Mesenchymal stem cell (in vitro differentiated cells and primary cell): ENCODE results near the gene SACM1L.

Source experiments
- DNase-seq: peaks from one replicate; pipeline ENCODE4 v3.0.0-alpha.2; 2013
- H2AFZ ChIP-seq: one replicate; pipeline ENCODE4 v1.6.1; 2013; ENCODE audit warnings: low read depth, mild to moderate bottlenecking, control low read depth, inconsistent platforms, low read length, moderate library complexity
- H2AK5ac ChIP-seq: 2 replicates; pipeline ENCODE4 v1.6.1; 2013; ENCODE audit warnings: low read length, moderate library complexity, mild to moderate bottlenecking, inconsistent platforms; ENCODE audit not compliant: severe bottlenecking
- H2BK120ac ChIP-seq: one replicate; pipeline ENCODE4 v1.6.1; 2013; ENCODE audit warnings: low read depth, mild to moderate bottlenecking, inconsistent platforms, low read length, moderate library complexity
- H2BK12ac ChIP-seq, 2 experiments: one replicate each; pipeline ENCODE4 v1.6.1; 2013; ENCODE audit warnings: inconsistent platforms in 2 of 2, low read length in 2 of 2, mild to moderate bottlenecking in 2 of 2, moderate library complexity in 2 of 2, control low read depth in 1 of 2
- H2BK15ac ChIP-seq: one replicate; pipeline ENCODE4 v1.6.1; 2013; ENCODE audit warnings: mild to moderate bottlenecking, low read depth, inconsistent platforms; ENCODE audit not compliant: poor library complexity, severe bottlenecking
- H2BK5ac ChIP-seq: 2 replicates; pipeline ENCODE4 v1.6.1; 2013; ENCODE audit warnings: low read depth, mild to moderate bottlenecking, low read length, control low read depth, inconsistent platforms; ENCODE audit not compliant: poor library complexity, severe bottlenecking
- H3K14ac ChIP-seq, 2 experiments: one replicate each; pipeline ENCODE4 v1.6.1; 2013; ENCODE audit warnings: inconsistent platforms in 2 of 2, low read length in 2 of 2, control low read depth in 1 of 2, mild to moderate bottlenecking in 1 of 2, moderate library complexity in 1 of 2
- H3K18ac ChIP-seq, 2 experiments: one replicate each; pipeline ENCODE4 v1.6.1; 2013; ENCODE audit warnings: inconsistent platforms in 2 of 2, low read length in 2 of 2, control low read depth in 1 of 2, low read depth in 1 of 2, mild to moderate bottlenecking in 1 of 2
- H3K23ac ChIP-seq, 2 experiments: one replicate each; pipeline ENCODE4 v1.6.1; 2013; ENCODE audit warnings: inconsistent platforms in 2 of 2, low read length in 2 of 2, mild to moderate bottlenecking in 2 of 2, moderate library complexity in 2 of 2, control low read depth in 1 of 2
- H3K27ac ChIP-seq: 2 replicates; pipeline ENCODE4 v1.5.1; 2013; ENCODE audit warnings: mild to moderate bottlenecking, moderate library complexity, low read length, control low read depth, inconsistent platforms; ENCODE audit not compliant: poor library complexity, severe bottlenecking
- H3K27me3 ChIP-seq, 2 experiments: 2 replicates each; pipeline versions ENCODE4 v1.6.1 to v1.7.0; 2013; ENCODE audit warnings: low read length in 2 of 2, mild to moderate bottlenecking in 2 of 2, moderate library complexity in 2 of 2, control low read depth in 1 of 2, inconsistent platforms in 1 of 2; ENCODE audit not compliant: control insufficient read depth in 1 of 2, insufficient read depth in 1 of 2
- H3K36me3 ChIP-seq, 2 experiments: 2 replicates each; pipeline versions ENCODE4 v1.6.1 to v1.7.0; 2013; ENCODE audit warnings: low read length in 2 of 2, control low read depth in 1 of 2, inconsistent platforms in 1 of 2, low read depth in 1 of 2, mild to moderate bottlenecking in 1 of 2; ENCODE audit not compliant: insufficient read depth in 2 of 2, control insufficient read depth in 1 of 2
- H3K4ac ChIP-seq, 2 experiments: one replicate each; pipeline ENCODE4 v1.6.1; 2013; ENCODE audit warnings: inconsistent platforms in 2 of 2, low read length in 2 of 2, mild to moderate bottlenecking in 2 of 2, moderate library complexity in 2 of 2, control low read depth in 1 of 2, low read depth in 1 of 2
- H3K4me1 ChIP-seq: 2 replicates; pipeline ENCODE4 v1.6.1; 2013; ENCODE audit warnings: low read depth, low read length, control low read depth; ENCODE audit not compliant: control insufficient read depth, insufficient read depth
- H3K4me2 ChIP-seq: 2 replicates; pipeline ENCODE4 v1.6.1; 2013; ENCODE audit warnings: low read length, mild to moderate bottlenecking, inconsistent platforms; ENCODE audit not compliant: poor library complexity, severe bottlenecking
- H3K4me3 ChIP-seq, 2 experiments: 2 replicates each; pipeline versions ENCODE4 v1.5.1 to v1.7.0; 2013; ENCODE audit warnings: low read length in 2 of 2, mild to moderate bottlenecking in 2 of 2, control low read depth in 1 of 2, low read depth in 1 of 2; ENCODE audit not compliant: insufficient read depth in 1 of 2
- H3K79me1 ChIP-seq: replicated peaks from 2 replicates; pipeline ENCODE4 v1.6.1; 2013; ENCODE audit warnings: mild to moderate bottlenecking, control low read depth, low read length, inconsistent platforms; ENCODE audit not compliant: poor library complexity, severe bottlenecking
- H3K9ac ChIP-seq: 2 replicates; pipeline ENCODE4 v1.7.0; 2013; ENCODE audit warnings: mild to moderate bottlenecking, low read length, moderate library complexity
- H3K9me3 ChIP-seq: 2 replicates; pipeline ENCODE4 v1.7.0; 2013; ENCODE audit warnings: mild to moderate bottlenecking, low read length; ENCODE audit not compliant: control insufficient read depth
- H4K8ac ChIP-seq: one replicate; pipeline ENCODE4 v1.6.1; 2013; ENCODE audit warnings: inconsistent platforms, mild to moderate bottlenecking, low read length, moderate library complexity
- H4K91ac ChIP-seq: one replicate; pipeline ENCODE4 v1.6.1; 2013; ENCODE audit warnings: mild to moderate bottlenecking, low read length, inconsistent platforms
- WGBS: methylation state at CpG from one replicate; pipeline ENCODE4 v1.1.7; 2013; ENCODE audit warnings: mixed read lengths; 5-methylcytosine and 5-hydroxymethylcytosine counted together

The SACM1L gene

DNA sequence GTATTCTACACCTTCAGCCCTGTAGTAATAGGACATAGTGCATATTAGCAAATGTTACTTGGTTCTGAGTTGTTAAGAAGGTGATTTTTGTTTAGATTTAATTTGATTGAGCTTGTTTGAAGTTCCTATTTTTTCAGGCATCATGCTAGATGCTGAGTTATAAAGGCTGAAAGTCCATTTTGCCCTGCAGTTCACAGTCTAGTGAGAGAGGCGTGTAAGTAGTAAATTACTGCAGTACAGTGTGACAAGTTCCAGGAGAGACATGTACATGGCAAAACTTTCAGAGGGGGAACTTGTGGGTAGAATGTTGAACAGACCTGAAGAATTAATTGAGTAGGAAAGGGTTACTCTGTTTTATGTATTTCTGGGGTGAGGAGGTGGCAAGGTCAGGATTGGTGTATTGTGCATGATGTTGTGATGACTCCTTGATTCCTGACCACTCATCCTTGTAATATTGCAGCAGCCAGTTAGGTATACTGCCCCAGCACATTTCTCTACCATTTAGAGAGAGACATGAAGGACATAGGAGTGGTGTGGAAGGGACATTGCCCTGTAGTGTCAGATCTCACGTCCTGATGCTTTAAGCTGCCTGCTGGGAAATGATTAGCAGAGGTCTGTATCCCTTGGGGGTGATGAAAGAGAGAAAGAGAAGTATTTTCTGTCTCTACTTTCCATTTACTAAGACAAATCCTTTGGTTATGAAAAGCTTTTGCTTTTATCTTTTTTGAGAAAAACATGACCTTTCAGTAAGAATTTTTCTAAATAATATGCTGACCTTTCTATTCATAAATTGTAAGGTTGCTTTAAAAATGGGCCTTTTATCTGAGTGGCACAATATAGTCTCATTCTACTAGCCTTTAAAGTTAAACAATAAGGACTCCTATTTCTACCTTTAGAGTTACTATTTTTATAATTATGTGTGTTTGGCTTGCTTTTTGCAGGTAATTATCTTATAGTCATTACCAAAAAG, 16.9 kb downstream of the SACM1L start:
- no peaks in the 10 kb centered on the region for H3K4me1 ChIP-seq
- 100% methylated on average over 1 of the region's 2 CpGs for WGBS

DNA sequence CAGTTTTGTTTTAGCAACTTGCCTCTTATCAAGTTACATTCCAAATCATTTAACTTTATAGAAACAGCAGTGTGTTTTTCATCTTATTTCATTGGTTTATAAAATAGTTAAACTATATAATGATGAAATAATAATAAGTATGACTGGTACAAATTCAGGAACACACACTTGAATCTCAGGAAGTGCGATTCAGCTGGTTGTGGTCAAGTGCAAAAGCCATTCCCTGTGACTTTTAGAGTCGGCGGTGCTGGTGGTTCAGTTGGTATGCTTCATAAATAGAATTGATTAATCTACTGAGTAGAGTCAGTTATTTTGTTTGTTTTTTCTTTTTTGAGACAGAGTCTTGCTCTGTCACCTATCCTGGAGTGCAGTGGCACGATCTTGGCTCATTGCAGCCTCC, 22.7 kb downstream of the SACM1L start:
- no peak overlapping the region for H3K27ac ChIP-seq
- no peak overlapping the region for H3K4me2 ChIP-seq
- H3K27me3 ChIP-seq: no peaks in the 10 kb centered on the region
- no peak overlapping the region for H2BK12ac ChIP-seq
- no peak overlapping the region for H2BK15ac ChIP-seq
- no peak overlapping the region for H3K14ac ChIP-seq
- H4K8ac ChIP-seq: peak overlapping the region; percentile 23
- H3K9ac ChIP-seq: no peak overlapping the region
- H4K91ac ChIP-seq: no peak overlapping the region
- H2BK120ac ChIP-seq: no peak overlapping the region
- no peak overlapping the region for H2AFZ ChIP-seq
- H3K9me3 ChIP-seq: no peaks in the 10 kb centered on the region
- H3K4me1 ChIP-seq: no peaks in the 10 kb centered on the region
- no peak overlapping the region for H2BK5ac ChIP-seq
- H3K79me1 ChIP-seq: peaks cover 17% of the 10 kb centered on the region
- no peak overlapping the region for H3K18ac ChIP-seq
- peak; percentile 26 for DNase-seq
- H3K23ac ChIP-seq: no peak overlapping the region
- H3K4ac ChIP-seq: no peak overlapping the region
- WGBS: 76% methylated on average over 3 of the region's 4 CpGs
- H3K36me3 ChIP-seq: peaks cover 16 to 79% of the 10 kb centered on the region in 2 experiments
- H3K4me3 ChIP-seq: no peak overlapping the region
- no peak overlapping the region for H2AK5ac ChIP-seq

More for the DNA sequence above, 16.9 kb downstream of the SACM1L start:
- no peak overlapping the region for H3K23ac ChIP-seq
- H3K27me3 ChIP-seq: no peaks in the 10 kb centered on the region
- no peak overlapping the region for H3K27ac ChIP-seq
- H2AFZ ChIP-seq: no peak overlapping the region
- H4K91ac ChIP-seq: no peak overlapping the region
- no peak overlapping the region for H2BK12ac ChIP-seq
- no peak for DNase-seq
- H3K4me2 ChIP-seq: no peak overlapping the region
- H3K9me3 ChIP-seq: no peaks in the 10 kb centered on the region
- peak overlapping the region; percentile 32 for H3K9ac ChIP-seq
- H3K14ac ChIP-seq: no peak overlapping the region
- peaks cover 8% of the 10 kb centered on the region for H3K79me1 ChIP-seq
- no peak overlapping the region for H2BK5ac ChIP-seq
- H2BK15ac ChIP-seq: no peak overlapping the region
- H3K36me3 ChIP-seq: peaks cover 4 to 68% of the 10 kb centered on the region in 2 experiments
- H2BK120ac ChIP-seq: no peak overlapping the region
- no peak overlapping the region for H3K4me3 ChIP-seq
- no peak overlapping the region for H3K4ac ChIP-seq
- H2AK5ac ChIP-seq: no peak overlapping the region
- no peak overlapping the region for H4K8ac ChIP-seq
- H3K18ac ChIP-seq: no peak overlapping the region

- H2BK120ac ChIP-seq: no peak overlapping the region
- H3K14ac ChIP-seq: no peak overlapping the region
- no peak overlapping the region for H2BK15ac ChIP-seq
- no peak overlapping the region for H2BK12ac ChIP-seq
- H3K23ac ChIP-seq: no peak overlapping the region
- H3K27me3 ChIP-seq: no peaks in the 10 kb centered on the region
- H3K79me1 ChIP-seq: peaks cover 17% of the 10 kb centered on the region
- H3K18ac ChIP-seq: no peak overlapping the region
- peak; percentile 82 for DNase-seq
- H3K9ac ChIP-seq: no peak overlapping the region
- no peak overlapping the region for H3K4ac ChIP-seq
- H3K4me1 ChIP-seq: no peaks in the 10 kb centered on the region
- H3K4me2 ChIP-seq: no peak overlapping the region
- H3K27ac ChIP-seq: no peak overlapping the region
- peak overlapping the region; percentile 23 for H4K8ac ChIP-seq
- H2AK5ac ChIP-seq: no peak overlapping the region
- no peaks in the 10 kb centered on the region for H3K9me3 ChIP-seq
- 68% methylated on average over 6 of the region's 7 CpGs for WGBS
- H3K36me3 ChIP-seq: peaks cover 16 to 79% of the 10 kb centered on the region in 2 experiments
- H4K91ac ChIP-seq: no peak overlapping the region
- no peak overlapping the region for H2BK5ac ChIP-seq
- no peak overlapping the region for H2AFZ ChIP-seq
- no peak overlapping the region for H3K4me3 ChIP-seq
Observed at GRCh38 chr3:45712434-45713110, 23.4 kb downstream of the SACM1L start.

DNA sequence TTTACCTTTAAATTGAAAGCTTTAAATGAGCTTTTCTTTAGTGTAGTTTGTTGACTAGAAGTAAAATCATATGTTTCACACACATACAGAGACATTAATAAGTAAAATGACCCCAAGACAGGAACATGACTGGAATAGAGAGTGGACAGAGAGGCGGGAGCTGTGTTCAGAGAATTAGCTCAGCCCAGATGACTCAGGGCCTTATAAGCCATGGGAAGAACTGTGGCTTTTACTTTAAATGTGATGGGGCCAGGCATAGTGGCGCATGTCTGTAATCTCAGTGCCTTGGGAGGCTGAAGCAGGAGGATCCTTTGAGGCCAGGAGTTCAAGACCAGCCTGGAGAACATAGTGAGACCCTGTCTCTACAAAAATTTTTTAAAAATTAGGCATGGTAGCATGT, 26.7 kb downstream of the SACM1L start:
- no peak overlapping the region for H2AFZ ChIP-seq
- H2BK5ac ChIP-seq: no peak overlapping the region
- no peak overlapping the region for H2BK15ac ChIP-seq
- no peak for DNase-seq
- no peak overlapping the region for H3K4me2 ChIP-seq
- H3K27me3 ChIP-seq: no peaks in the 10 kb centered on the region
- no peak overlapping the region for H3K27ac ChIP-seq
- H4K91ac ChIP-seq: no peak overlapping the region
- H3K4me3 ChIP-seq: no peak overlapping the region
- no peak overlapping the region for H3K18ac ChIP-seq
- no peak overlapping the region for H2BK120ac ChIP-seq
- no peak overlapping the region for H3K14ac ChIP-seq
- H3K4ac ChIP-seq: no peak overlapping the region
- H3K4me1 ChIP-seq: no peaks in the 10 kb centered on the region
- no peaks in the 10 kb centered on the region for H3K9me3 ChIP-seq
- 46% methylated on average over 2 of the region's 2 CpGs for WGBS
- no peak overlapping the region for H3K23ac ChIP-seq
- no peak overlapping the region for H2BK12ac ChIP-seq
- H4K8ac ChIP-seq: no peak overlapping the region
- no peak overlapping the region for H2AK5ac ChIP-seq
- H3K79me1 ChIP-seq: peaks cover 14% of the 10 kb centered on the region
- peaks cover 14 to 81% of the 10 kb centered on the region in 2 experiments for H3K36me3 ChIP-seq
- no peak overlapping the region for H3K9ac ChIP-seq
